ENCODE results near the gene CYS1. TPM values are rescaled to one million over a fixed set of nuclear protein-coding genes. Genes with fewer than 3 reads are reported as not detected.

CYS1 gene
- total and polyA plus RNA-seq, 2 of the 13 experiments (the other 11 are each of a cell fraction or from before 2014, with no cell fraction given), result 0.04 TPM; not detected in 1

DNA sequence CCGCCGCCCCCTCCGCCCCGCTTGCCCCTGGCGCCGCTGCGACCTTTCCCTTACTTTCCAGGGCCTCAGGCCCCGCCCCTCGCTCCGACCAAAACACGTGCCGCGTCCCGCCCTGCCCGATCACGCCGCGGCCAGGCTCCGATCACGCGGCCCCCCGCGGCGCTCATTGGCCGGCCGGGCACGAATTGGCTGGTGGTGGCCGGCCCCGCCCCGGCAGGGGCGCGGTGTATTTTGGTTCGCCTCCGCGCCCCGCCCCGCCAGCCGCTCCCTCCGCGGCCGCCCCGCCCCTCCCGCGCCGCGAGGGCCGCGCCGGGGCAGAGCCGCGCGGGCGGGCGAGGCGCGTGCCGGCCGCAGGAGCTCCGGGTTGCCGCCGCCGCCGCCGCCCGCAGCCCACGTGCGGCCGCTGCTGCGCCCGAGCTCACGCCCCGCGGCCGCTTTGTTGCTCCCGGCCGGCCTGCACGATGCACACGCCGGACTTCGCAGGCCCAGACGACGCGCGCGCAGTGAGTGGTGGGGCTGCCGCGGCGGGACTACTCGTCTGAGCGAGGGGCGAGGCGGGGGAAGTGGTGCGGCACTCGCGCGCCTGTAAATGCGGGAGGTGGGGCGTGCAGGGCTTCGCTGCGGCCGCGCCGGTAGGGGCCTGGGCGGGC is 36.8 kb downstream of the CYS1 start, which contains the start of gene KLF11 (continued):
- TF ChIP-seq, protein P1, sequence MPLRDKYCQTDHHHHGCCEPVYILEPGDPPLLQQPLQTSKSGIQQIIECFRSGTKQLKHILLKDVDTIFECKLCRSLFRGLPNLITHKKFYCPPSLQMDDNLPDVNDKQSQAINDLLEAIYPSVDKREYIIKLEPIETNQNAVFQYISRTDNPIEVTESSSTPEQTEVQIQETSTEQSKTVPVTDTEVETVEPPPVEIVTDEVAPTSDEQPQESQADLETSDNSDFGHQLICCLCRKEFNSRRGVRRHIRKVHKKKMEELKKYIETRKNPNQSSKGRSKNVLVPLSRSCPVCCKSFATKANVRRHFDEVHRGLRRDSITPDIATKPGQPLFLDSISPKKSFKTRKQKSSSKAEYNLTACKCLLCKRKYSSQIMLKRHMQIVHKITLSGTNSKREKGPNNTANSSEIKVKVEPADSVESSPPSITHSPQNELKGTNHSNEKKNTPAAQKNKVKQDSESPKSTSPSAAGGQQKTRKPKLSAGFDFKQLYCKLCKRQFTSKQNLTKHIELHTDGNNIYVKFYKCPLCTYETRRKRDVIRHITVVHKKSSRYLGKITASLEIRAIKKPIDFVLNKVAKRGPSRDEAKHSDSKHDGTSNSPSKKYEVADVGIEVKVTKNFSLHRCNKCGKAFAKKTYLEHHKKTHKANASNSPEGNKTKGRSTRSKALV (CRISPR knock-in tag; IDR thresholded peaks at IDR 0.05), result peak; percentile 91
- TF ChIP-seq SKI (IDR thresholded peaks at IDR 0.05; ENCODE audit: partially characterized antibody) (peak; percentile 47), ZNF614 (CRISPR knock-in tag; IDR thresholded peaks at IDR 0.05; ENCODE audit: borderline replicate concordance) (peak; percentile 61; the same call in 1 of the 2 replicates), ZNF232 (CRISPR knock-in tag; IDR thresholded peaks at IDR 0.05; ENCODE audit: borderline replicate concordance) (peak; percentile 99), ZFP36 (IDR thresholded peaks at IDR 0.05; ENCODE audit: borderline replicate concordance, low read depth, low read length, partially characterized antibody) (no peak), ZMYM2 (CRISPR knock-in tag; IDR thresholded peaks at IDR 0.05) (peak; percentile 69; the same call in 1 of the 2 replicates), ZNF713 (CRISPR knock-in tag; IDR thresholded peaks at IDR 0.05) (no peak), SYNCRIP (IDR thresholded peaks at IDR 0.05; ENCODE audit: insufficient read depth, low read depth, low read length) (no peak), TAF1 (CRISPR knock-in tag; IDR thresholded peaks at IDR 0.05) (peak; percentile 37; the same call in 1 of the 2 replicates), ZNF230 (CRISPR knock-in tag; IDR thresholded peaks at IDR 0.05) (peak; percentile 96; the same call in 1 of the 2 replicates), ZNF333 (CRISPR knock-in tag; IDR thresholded peaks at IDR 0.05; ENCODE audit: borderline replicate concordance) (peak; percentile 84), ZNF350 (CRISPR knock-in tag; IDR thresholded peaks at IDR 0.05; ENCODE audit: borderline replicate concordance, low read depth) (no peak), MAFF (IDR thresholded peaks at IDR 0.05; ENCODE audit: low read depth, low read length) (no peak), PRMT3 (CRISPR knock-in tag; IDR thresholded peaks at IDR 0.05; ENCODE audit: borderline replicate concordance, low read depth) (peak; percentile 27; the same call in 1 of the 2 replicates)
- TF ChIP-seq, protein P2, sequence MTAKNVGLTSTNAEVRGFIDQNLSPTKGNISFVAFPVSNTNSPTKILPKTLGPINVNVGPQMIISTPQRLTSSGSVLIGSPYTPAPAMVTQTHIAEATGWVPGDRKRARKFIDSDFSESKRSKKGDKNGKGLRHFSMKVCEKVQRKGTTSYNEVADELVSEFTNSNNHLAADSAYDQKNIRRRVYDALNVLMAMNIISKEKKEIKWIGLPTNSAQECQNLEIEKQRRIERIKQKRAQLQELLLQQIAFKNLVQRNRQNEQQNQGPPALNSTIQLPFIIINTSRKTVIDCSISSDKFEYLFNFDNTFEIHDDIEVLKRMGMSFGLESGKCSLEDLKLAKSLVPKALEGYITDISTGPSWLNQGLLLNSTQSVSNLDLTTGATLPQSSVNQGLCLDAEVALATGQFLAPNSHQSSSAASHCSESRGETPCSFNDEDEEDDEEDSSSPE (CRISPR knock-in tag; IDR thresholded peaks at IDR 0.05), result peak; percentile 94
- TF ChIP-seq, protein P3, sequence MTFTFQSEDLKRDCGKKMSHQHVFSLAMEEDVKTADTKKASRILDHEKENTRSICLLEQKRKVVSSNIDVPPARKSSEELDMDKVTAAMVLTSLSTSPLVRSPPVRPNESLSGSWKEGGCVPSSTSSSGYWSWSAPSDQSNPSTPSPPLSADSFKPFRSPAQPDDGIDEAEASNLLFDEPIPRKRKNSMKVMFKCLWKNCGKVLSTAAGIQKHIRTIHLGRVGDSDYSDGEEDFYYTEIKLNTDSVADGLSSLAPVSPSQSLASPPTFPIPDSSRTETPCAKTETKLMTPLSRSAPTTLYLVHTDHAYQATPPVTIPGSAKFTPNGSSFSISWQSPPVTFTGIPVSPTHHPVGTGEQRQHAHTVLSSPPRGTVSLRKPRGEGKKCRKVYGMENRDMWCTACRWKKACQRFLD (CRISPR knock-in tag; IDR thresholded peaks at IDR 0.05; ENCODE audit: borderline replicate concordance), result peak; percentile 90; the same call in 1 of the 2 replicates
- TF ChIP-seq, protein P4, sequence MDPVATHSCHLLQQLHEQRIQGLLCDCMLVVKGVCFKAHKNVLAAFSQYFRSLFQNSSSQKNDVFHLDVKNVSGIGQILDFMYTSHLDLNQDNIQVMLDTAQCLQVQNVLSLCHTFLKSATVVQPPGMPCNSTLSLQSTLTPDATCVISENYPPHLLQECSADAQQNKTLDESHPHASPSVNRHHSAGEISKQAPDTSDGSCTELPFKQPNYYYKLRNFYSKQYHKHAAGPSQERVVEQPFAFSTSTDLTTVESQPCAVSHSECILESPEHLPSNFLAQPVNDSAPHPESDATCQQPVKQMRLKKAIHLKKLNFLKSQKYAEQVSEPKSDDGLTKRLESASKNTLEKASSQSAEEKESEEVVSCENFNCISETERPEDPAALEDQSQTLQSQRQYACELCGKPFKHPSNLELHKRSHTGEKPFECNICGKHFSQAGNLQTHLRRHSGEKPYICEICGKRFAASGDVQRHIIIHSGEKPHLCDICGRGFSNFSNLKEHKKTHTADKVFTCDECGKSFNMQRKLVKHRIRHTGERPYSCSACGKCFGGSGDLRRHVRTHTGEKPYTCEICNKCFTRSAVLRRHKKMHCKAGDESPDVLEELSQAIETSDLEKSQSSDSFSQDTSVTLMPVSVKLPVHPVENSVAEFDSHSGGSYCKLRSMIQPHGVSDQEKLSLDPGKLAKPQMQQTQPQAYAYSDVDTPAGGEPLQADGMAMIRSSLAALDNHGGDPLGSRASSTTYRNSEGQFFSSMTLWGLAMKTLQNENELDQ (CRISPR knock-in tag; IDR thresholded peaks at IDR 0.05; ENCODE audit: borderline replicate concordance), result peak; percentile 91; the same call in 1 of the 2 replicates
- TF ChIP-seq, protein P5, sequence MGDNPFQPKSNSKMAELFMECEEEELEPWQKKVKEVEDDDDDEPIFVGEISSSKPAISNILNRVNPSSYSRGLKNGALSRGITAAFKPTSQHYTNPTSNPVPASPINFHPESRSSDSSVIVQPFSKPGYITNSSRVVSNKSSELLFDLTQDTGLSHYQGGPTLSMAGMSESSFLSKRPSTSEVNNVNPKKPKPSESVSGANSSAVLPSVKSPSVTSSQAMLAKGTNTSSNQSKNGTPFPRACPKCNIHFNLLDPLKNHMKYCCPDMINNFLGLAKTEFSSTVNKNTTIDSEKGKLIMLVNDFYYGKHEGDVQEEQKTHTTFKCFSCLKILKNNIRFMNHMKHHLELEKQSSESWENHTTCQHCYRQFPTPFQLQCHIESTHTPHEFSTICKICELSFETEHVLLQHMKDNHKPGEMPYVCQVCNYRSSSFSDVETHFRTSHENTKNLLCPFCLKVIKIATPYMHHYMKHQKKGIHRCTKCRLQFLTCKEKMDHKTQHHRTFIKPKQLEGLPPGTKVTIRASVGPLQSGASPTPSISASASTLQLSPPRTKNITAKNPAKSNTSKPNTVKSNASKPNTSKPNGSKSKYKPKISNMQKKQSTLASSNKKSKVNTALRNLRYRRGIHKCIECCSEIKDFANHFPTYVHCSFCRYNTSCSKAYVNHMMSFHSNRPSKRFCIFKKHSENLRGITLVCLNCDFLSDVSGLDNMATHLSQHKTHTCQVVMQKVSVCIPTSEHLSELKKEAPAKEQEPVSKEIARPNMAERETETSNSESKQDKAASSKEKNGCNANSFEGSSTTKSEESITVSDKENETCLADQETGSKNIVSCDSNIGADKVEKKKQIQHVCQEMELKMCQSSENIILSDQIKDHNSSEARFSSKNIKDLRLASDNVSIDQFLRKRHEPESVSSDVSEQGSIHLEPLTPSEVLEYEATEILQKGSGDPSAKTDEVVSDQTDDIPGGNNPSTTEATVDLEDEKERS (CRISPR knock-in tag; IDR thresholded peaks at IDR 0.05), result 0 out of 2 replicates have a peak, but pooled peaks have one; percentile 59

Data from HepG2 (cell line).